Erythroblast (primary cell): ENCODE data around the gene SIAE.

ENCODE experiments used
- DNase-seq, 2 experiments: peaks; one replicate each; lab custom pipeline; 2025; lab: John Stamatoyannopoulos, UW
- GATA1 ChIP-seq: IDR thresholded peaks from 2 replicates; pipeline ENCODE4 v1.6.1; 2011; ENCODE audit warnings: low read depth, mild to moderate bottlenecking, control low read depth, low read length, moderate library complexity
- POLR2A ChIP-seq: IDR thresholded peaks from 2 replicates; pipeline ENCODE4 v1.6.1; 2011; ENCODE audit warnings: mild to moderate bottlenecking, low read length

The SIAE gene

DNA sequence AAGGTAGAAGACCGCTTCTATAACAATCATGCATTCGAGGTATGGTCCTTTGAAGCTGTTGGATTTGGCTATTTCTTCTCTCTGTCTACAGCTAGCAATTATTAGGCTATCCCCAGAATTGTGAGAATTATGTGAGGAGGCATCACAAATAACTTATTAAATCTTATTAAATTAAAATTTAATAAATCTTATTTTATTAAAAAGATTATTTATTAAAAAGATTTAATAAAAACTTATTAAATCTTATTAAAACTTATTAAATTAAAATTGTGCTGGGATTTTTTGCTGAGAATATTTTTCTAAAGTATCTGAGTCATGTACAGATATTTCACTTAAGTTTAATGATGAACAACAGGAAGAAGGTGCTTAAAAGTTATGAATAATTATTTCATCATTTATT, 7.9 kb upstream of the SIAE start:
- TF ChIP-seq POLR2A (no peak), GATA1 (no peak)

DNA sequence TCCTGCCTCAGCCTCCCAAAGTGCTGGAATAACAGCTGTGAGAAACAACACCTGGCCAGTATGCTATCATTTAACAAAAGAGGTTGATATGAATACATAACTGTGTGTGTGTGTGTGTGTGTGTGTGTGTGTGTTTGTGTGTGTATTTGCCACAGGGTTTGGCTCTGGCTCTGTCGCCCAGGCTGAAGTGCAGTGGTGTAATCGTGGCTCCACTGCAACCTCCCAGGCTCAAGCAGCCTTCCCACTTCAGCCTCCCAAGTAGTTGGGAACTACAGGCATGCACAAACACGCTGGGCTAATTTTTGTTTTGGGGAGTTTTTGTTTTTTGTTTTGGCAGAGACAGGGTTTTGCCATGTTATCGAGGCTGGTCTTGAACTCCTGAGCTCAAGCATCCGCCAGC, 4.9 kb upstream of the SIAE start:
- TF ChIP-seq GATA1 (no peak), POLR2A (no peak)
- DNase-seq, result no peak

More for the DNA sequence above, 7.9 kb upstream of the SIAE start:
- DNase-seq, result no peak

DNA sequence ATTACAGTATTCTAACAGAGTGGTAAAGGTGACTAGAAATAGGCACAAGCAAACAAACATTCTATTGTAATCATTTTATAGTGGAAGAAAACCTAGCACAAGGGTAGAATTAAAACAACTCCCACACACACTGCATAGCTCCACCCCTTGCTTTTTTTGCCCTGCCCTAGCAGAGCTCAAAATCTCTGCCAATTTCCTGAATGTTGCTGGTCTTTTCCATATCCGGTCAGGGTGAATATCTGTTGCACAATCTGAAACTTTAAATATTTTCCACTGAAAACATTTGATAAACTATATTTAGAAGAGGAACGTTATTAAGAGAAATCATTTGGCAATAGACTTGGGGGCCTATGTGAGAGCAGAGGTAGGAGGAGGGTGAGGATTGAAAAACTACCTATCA, 2.8 kb upstream of the SIAE start:
- TF ChIP-seq GATA1 (no peak), POLR2A (no peak)
- DNase-seq, result no peak

DNA sequence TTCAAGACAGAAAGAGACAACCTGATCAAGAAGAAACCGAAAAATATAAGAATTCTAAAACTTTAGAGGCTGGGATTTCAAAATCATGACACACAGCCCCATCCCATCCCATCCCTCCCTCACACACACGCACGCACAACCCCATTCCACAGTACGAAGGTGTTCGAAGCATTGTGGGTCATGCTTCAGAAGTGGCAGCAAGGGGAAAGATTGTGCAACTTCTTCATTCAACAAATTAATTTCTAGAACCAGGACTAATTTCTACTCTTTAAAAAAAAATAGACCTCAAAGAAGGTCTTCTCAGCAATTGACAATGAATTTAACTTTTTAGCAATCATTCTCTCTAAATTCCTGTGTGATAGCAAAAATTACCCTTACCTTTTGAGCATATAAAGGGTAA, 1.0 kb upstream of the SIAE start:
- peak in 1 of 2 experiments; percentile 27 for DNase-seq
- TF ChIP-seq POLR2A (no peak), GATA1 (no peak)

DNA sequence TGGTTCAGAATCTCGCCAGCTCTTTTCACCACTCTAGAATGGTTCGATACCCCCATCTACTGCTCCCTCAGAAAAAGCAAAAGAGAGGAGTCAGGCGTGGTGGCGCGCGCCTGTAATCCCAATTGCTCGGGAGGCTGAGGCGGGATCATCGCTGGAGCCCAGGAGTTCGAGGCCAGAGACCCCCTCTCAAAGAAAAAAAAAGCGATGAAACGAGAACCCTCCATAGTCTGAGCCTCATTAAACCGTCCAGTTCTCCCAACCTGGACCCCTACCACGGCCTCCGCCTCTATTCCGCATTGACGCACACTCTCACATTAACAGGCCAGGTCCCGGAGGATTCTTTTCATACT, 604 bp upstream of the SIAE start:
- DNase-seq, result peak in 1 of 2 experiments; percentile 28
- TF ChIP-seq POLR2A (no peak), GATA1 (no peak)

DNA sequence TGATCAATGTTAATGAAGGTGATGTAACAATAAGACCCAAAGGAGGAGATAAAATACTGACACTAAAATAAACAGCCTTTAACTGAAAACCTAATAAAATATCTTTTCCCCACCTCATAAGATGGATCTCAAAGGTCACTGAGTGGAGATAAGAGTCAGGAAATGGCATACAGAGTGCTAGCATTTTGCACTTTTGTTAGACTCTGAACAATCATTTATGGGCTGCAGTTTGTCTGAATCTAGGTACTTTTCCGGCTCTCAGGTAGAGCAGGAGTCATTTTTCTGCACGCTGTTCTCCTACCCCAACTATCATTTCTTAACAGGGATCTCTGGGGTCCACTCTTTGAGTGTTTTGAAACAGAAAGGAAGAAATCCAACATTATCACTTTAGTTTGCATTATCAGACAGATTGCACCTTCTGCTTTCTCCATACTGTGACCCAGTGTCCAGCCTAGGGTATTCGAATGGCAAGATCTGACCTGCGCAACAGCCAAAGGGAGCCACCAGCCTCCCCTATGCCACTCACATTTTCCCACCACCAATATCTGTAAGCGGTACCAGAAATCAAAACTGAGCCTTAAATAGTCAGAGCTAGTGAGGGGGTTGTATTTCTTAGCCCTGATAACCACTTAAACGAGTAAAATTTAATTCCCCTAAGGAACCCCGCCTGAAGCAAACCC, 863 bp downstream of the SIAE start:
- TF ChIP-seq GATA1, result no peak
- TF ChIP-seq POLR2A, result no peak
- DNase-seq, result peak; percentile 35 to 43

DNA sequence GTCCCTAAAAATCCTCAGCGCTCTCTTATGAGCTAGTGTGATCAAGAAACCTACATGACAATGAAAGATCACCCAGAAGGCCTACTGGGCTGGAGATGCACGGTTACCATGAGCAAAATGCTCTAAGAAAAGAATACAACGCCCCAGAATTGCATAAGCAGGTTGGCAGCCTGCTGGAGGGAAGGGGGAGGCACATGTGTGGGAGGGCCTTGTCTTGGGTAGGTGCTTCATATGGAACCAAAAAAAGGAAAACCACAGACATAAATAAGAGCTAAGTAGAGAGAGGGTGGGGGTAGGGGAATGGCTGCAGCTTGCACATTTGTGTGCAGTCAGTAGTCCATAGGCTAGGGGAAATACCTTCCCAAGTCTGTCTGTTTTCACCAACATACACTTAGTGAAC, 2.8 kb downstream of the SIAE start:
- no peak for TF ChIP-seq POLR2A
- TF ChIP-seq GATA1, result no peak
- DNase-seq, result peak; percentile 22 to 29

DNA sequence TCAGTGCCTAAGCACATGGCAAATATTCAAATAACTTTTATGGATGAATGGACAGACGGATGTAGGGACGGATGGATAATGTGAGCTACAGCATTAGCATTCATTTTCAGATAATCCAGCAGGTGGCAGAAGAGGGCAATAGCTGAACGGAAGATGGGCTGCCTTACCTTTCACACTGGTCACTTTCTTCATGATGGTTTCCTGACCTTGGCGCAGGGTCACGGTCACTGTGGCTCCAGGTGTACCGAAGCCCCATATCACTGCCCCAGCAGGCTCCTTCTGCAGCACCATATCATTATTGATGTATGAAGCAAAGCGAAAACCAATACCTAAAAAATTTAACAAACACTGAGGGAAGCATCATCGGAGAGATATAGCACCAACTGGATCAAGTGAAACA, 4.3 kb downstream of the SIAE start:
- TF ChIP-seq POLR2A (no peak), GATA1 (no peak)
- peak; percentile 56 to 77 for DNase-seq

DNA sequence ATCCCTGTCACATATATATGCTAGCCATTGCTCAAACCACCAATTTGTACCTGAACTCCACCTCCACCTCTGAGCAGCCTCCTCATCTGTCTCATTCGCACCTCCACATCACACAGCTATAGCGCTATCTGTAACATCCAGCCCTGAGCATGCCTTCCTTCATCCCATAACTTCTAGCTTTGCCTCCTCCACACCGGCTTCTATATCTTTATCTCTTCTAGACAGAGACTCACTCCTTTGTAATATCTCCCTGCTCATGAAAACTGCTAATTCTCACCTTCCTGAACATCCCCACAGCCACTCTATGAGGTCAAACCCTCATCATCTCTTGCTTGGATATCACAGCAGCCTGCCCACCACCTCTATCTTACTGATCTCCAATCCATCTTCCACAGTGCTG, 5.9 kb downstream of the SIAE start:
- DNase-seq, result no peak
- TF ChIP-seq POLR2A, result no peak
- TF ChIP-seq GATA1, result no peak

DNA sequence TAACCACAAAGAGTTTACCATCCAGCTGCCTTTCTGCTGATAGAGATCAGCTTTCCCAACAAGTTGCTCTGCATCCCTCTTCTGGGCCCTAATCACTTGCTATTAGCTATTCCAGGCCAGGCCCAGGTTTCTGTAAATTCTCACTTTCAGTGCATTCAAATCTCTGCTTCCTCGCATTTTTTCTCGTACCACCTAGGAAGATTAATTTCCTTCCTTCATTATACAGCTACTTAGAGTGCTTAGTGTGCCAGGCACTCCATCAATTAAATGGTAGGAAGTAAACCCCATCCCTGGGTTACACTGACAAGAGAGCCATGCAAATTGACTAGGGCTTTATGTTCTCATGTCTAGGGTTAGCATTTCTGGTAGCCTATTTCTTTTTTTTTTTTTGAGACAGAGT, 9.7 kb downstream of the SIAE start:
- DNase-seq, result no peak
- no peak for TF ChIP-seq GATA1

DNA sequence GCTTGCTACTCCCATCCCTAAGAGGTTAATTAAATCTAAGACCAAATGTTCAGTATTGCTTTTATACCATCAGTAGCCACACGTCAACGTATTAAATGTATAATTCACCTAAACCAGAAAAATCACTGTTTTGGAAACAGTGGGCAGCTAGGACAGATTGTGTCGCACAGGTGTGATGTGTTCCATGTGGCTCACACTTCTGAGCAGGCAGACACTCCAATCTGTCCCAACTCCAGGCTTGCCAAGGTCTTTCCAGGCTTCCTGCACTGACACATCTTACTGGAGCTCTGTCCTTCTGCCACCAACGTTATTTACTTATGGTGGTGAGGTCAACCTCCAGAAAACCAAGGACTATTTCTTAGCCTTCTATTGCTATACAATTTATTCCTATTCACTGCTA, 11.4 kb downstream of the SIAE start:
- TF ChIP-seq GATA1 (no peak), POLR2A (no peak)
- no peak for DNase-seq

DNA sequence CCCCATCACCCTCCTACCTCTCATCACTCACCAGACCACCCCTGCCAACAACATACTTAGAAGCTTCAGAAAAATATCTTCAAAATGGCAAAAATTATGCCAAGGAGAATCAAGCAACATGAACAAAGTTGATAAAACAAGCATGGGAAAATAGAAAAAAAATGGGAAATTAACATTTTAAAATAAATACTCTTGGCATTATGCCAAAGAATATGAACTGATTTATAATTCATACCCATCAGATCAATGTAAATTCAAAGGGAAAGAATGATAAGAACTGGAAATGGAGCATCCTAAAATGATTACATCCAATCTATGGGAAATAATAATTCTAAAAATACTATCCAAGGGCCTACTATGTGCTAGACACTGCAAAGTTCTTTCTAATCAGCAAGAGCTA, 12.0 kb downstream of the SIAE start:
- no peak for DNase-seq
- TF ChIP-seq GATA1, result no peak
- no peak for TF ChIP-seq POLR2A

DNA sequence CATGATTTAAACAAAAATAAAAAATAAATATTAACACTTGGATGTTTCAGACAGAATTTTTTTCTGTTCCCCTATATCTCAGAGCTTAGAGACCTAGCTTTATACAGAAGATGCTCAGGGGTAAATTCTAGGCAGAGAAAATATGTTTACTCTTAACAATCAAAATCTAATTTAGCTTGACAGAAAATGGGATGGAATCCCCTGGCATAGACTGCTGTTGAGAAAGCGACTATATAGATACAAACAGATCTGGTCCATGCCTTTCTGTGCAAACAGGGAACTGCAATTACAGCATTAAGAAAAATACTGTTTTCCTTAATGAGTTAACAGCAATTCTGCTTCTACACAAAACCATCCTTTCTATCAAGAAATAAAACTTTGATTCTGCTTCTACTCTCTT, 14.6 kb downstream of the SIAE start:
- DNase-seq, result no peak
- TF ChIP-seq POLR2A, result no peak
- no peak for TF ChIP-seq GATA1

DNA sequence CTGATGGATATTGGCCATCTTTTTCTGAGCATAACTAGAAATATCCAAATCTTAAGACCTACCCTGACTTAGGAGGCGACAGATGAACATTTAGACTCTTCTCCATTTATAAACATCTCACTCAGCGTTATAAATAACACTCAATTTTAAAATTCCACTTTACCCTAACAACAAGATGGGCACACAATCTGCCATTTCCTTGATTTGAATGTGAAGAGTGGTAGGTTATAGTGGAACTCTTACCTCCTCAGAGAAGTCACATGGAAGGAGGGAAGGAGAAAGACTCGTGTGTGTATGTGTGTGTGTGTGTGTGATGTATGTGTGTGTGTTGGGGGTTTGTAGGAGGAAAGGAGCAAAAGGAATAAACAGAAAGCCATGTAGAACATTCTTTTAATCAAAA, 15.0 kb downstream of the SIAE start:
- TF ChIP-seq GATA1, result no peak
- no peak for TF ChIP-seq POLR2A
- DNase-seq, result no peak

DNA sequence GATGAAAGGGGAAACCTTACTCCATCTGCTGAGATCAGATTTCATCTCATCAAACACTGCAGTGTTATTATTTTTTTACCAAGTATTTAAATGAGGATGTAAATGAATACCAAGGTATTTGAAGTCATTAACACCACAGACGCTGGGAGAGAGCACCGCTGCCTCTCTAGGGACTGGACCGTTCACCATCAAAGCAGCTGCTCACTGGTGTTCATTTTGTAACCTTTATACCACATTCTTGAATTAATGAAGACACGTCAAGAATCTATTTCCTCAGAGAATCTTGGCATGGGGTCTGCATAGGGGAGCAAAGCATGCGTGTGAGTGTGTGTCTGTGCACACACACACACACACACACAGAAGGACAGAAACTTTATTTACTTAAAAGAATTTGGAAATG, 15.6 kb downstream of the SIAE start:
- TF ChIP-seq GATA1 (no peak), POLR2A (no peak)
- no peak for DNase-seq
